DOHH2 (cell line): ENCODE data around the gene LRRC27.

Experiments
- H3F3A ChIP-seq: fragments of 200-600 bp; sonication (generic), shearing (Covaris generic); 2 replicates; pipeline ENCODE4 v1.6.0; 2016; ENCODE audit warnings: antibody characterized with exemption, mild to moderate bottlenecking; ENCODE audit not compliant: control insufficient read depth, insufficient read depth
- H3K27ac ChIP-seq: fragments of 200-600 bp; sonication (generic); 2 replicates; pipeline ENCODE4 v1.5.1; 2014; ENCODE audit warnings: low read depth, mild to moderate bottlenecking, low read length, moderate library complexity
- H3K27me3 ChIP-seq: fragments of 200-600 bp; sonication (generic); 2 replicates; pipeline ENCODE4 v1.6.1; 2014; ENCODE audit warnings: mild to moderate bottlenecking, low read length, mixed read lengths; ENCODE audit not compliant: control insufficient read depth
- H3K36me3 ChIP-seq: fragments of 200-600 bp; sonication (generic); 2 replicates; pipeline ENCODE4 v1.6.1; 2014; ENCODE audit warnings: mild to moderate bottlenecking, low read length, moderate library complexity, mixed read lengths; ENCODE audit not compliant: control insufficient read depth
- H3K4me1 ChIP-seq: fragments of 200-600 bp; sonication (generic); 2 replicates; pipeline ENCODE4 v1.6.1; 2014; ENCODE audit warnings: mild to moderate bottlenecking, low read length, mixed read lengths; ENCODE audit not compliant: control insufficient read depth
- H3K4me2 ChIP-seq: fragments of 200-600 bp; sonication (generic); 2 replicates; pipeline ENCODE4 v1.6.0; 2014; ENCODE audit warnings: mild to moderate bottlenecking, low read length, moderate library complexity
- H3K4me3 ChIP-seq: fragments of 200-600 bp; sonication (generic); 2 replicates; pipeline ENCODE4 v1.5.1; 2014; ENCODE audit warnings: mild to moderate bottlenecking, low read length, mixed read lengths
- H3K79me2 ChIP-seq: fragments of 200-600 bp; sonication (generic); 2 replicates; pipeline ENCODE4 v1.6.1; 2014; ENCODE audit warnings: mild to moderate bottlenecking, low read length, mixed read lengths; ENCODE audit not compliant: control insufficient read depth
- H3K9me2 ChIP-seq: fragments of 200-600 bp; sonication (generic); replicated peaks from 2 replicates; pipeline ENCODE4 v1.6.1; 2014; ENCODE audit warnings: mild to moderate bottlenecking, low read length, mixed read lengths; ENCODE audit not compliant: control insufficient read depth
- H3K9me3 ChIP-seq: fragments of 200-600 bp; sonication (generic); 2 replicates; pipeline ENCODE4 v1.6.1; 2014; ENCODE audit warnings: antibody characterized with exemption, low read length, mixed read lengths; ENCODE audit not compliant: control insufficient read depth, insufficient read depth
- H4K20me1 ChIP-seq: fragments of 200-600 bp; sonication (generic); 2 replicates; pipeline ENCODE4 v1.6.0; 2014; ENCODE audit warnings: low read depth, mild to moderate bottlenecking, antibody characterized with exemption, low read length, moderate library complexity; ENCODE audit not compliant: control insufficient read depth, insufficient read depth
- EZH2phosphoT487 ChIP-seq: fragments of 200-600 bp; sonication (generic); IDR thresholded peaks from 2 replicates; pipeline ENCODE4 v1.6.1; 2017; ENCODE audit warnings: borderline replicate concordance, mild to moderate bottlenecking, antibody characterized with exemption, low read length, moderate library complexity, mixed read lengths
- TF ChIP-seq, protein P1 (sequence below): fragments of 200-600 bp; sonication (generic); IDR thresholded peaks from one replicate; pipeline ENCODE4 v1.5.1; 2014; ENCODE audit warnings: antibody characterized with exemption, mild to moderate bottlenecking, low read depth, low read length; ENCODE audit not compliant: poor library complexity, severe bottlenecking

LRRC27 gene

DNA sequence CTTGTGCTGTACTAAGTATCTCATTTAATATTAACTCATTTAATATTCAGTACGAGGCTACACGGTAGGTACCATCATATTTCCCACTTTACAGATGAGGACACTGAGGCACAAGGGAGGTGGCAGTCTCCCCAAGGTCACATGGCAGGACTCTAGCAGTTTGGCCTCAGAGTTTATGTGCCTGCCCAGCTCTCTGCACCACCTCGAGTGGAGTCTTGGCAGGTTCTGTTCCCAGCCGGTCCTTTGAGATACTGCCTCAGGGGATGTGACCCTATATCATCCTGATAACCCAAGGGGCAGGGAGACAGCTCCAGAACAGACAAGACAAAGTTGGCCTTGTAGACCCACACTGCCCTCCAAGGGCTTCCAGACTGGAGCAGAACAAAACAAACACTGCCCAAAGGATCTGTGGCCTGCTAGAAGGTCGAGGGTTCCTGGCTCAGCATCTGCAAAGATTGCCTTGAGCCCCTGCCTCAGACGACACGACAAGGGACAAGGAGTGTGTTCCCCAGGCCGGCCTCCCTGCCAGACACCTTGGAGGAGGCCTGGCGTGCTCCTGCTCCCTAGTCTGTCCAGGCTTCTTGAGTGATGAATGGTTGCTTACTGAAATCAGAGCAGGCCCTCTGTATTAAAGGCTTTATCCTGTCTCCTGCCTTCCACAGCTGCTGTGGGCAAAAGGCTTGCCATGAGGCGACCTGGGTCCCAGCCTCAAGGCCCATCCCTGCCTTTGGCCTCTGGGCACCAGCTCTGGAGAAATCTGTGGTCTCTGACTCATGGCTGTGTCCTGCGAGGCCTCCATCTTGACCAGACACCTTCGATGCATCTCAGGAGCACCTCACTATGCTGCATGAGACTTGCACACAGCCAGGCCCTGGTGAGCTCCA is 61.1 kb downstream of the LRRC27 start:
- H4K20me1 ChIP-seq = no peaks in the 10 kb centered on the region
- H3K27ac ChIP-seq = no peak overlapping the region
- peaks cover 8% of the 10 kb centered on the region for H3K27me3 ChIP-seq
- no peaks in the 10 kb centered on the region for H3K9me2 ChIP-seq
- peaks cover 30% of the 10 kb centered on the region for H3K4me1 ChIP-seq
- H3F3A ChIP-seq = no peaks in the 10 kb centered on the region
- H3K4me3 ChIP-seq = no peak overlapping the region
- no peak for TF ChIP-seq EZH2phosphoT487
- TF ChIP-seq, protein P1, sequence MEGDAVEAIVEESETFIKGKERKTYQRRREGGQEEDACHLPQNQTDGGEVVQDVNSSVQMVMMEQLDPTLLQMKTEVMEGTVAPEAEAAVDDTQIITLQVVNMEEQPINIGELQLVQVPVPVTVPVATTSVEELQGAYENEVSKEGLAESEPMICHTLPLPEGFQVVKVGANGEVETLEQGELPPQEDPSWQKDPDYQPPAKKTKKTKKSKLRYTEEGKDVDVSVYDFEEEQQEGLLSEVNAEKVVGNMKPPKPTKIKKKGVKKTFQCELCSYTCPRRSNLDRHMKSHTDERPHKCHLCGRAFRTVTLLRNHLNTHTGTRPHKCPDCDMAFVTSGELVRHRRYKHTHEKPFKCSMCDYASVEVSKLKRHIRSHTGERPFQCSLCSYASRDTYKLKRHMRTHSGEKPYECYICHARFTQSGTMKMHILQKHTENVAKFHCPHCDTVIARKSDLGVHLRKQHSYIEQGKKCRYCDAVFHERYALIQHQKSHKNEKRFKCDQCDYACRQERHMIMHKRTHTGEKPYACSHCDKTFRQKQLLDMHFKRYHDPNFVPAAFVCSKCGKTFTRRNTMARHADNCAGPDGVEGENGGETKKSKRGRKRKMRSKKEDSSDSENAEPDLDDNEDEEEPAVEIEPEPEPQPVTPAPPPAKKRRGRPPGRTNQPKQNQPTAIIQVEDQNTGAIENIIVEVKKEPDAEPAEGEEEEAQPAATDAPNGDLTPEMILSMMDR = no peak
- H3K4me2 ChIP-seq = no peak overlapping the region
- H3K79me2 ChIP-seq = peaks cover 3% of the 10 kb centered on the region; the same call in 1 of the 2 replicates
- H3K36me3 ChIP-seq = no peaks in the 10 kb centered on the region
- H3K9me3 ChIP-seq = no peaks in the 10 kb centered on the region; the same call in 1 of the 2 replicates

GRCh38 chr10:132393695-132394181 is 61.7 kb downstream of the LRRC27 start:
- H4K20me1 ChIP-seq = no peaks in the 10 kb centered on the region
- H3K4me1 ChIP-seq = peaks cover 34% of the 10 kb centered on the region
- peaks cover 3% of the 10 kb centered on the region; the same call in 1 of the 2 replicates for H3K79me2 ChIP-seq
- H3K27me3 ChIP-seq = peaks cover 8% of the 10 kb centered on the region
- no peaks in the 10 kb centered on the region for H3K36me3 ChIP-seq
- no peak overlapping the region for H3K4me2 ChIP-seq
- no peaks in the 10 kb centered on the region for H3K9me2 ChIP-seq
- no peak overlapping the region for H3K4me3 ChIP-seq
- no peaks in the 10 kb centered on the region for H3F3A ChIP-seq
- no peak overlapping the region for H3K27ac ChIP-seq
- no peak for TF ChIP-seq EZH2phosphoT487
- TF ChIP-seq, protein P1 = no peak
- no peaks in the 10 kb centered on the region; the same call in 1 of the 2 replicates for H3K9me3 ChIP-seq

- peaks cover 8% of the 10 kb centered on the region for H3K27me3 ChIP-seq
- no peaks in the 10 kb centered on the region; the same call in 1 of the 2 replicates for H3K9me3 ChIP-seq
- no peaks in the 10 kb centered on the region for H3K36me3 ChIP-seq
- peaks cover 34% of the 10 kb centered on the region for H3K4me1 ChIP-seq
- H3K4me2 ChIP-seq = no peak overlapping the region
- peaks cover 3% of the 10 kb centered on the region; the same call in 1 of the 2 replicates for H3K79me2 ChIP-seq
- TF ChIP-seq, protein P1 = no peak
- no peak for TF ChIP-seq EZH2phosphoT487
- H3K4me3 ChIP-seq = no peak overlapping the region
- no peak overlapping the region for H3K27ac ChIP-seq
- no peaks in the 10 kb centered on the region for H4K20me1 ChIP-seq
- no peaks in the 10 kb centered on the region for H3F3A ChIP-seq
- H3K9me2 ChIP-seq = no peaks in the 10 kb centered on the region
These were observed 62.3 kb downstream of the LRRC27 start for GRCh38 chr10:132394201-132394811.
